OCI-M2 (cell line): ENCODE measurements around the gene ALG2.

Experiments
- DNase-seq: peaks from one replicate; lab custom pipeline; 2025; ENCODE audit not compliant: unreplicated experiment; lab: John Stamatoyannopoulos, UW

Gene ALG2

GRCh38 chr9:99177576-99178366, 44.0 kb downstream of the ALG2 start:
- DNase-seq = no peak

GRCh38 chr9:99176527-99177013, 45.2 kb downstream of the ALG2 start:
- no peak for DNase-seq

- DNase-seq = no peak
These were observed 47.9 kb downstream of the ALG2 start for GRCh38 chr9:99173570-99174504.

GRCh38 chr9:99172124-99173091, 49.3 kb downstream of the ALG2 start:
- DNase-seq = no peak

- DNase-seq = no peak
These were observed 50.3 kb downstream of the ALG2 start for GRCh38 chr9:99171225-99172123.

- DNase-seq = no peak
These were observed 51.6 kb downstream of the ALG2 start for GRCh38 chr9:99169982-99170761.

GRCh38 chr9:99169086-99169485, 52.7 kb downstream of the ALG2 start:
- no peak for DNase-seq

- DNase-seq = no peak
These were observed 54.0 kb downstream of the ALG2 start for GRCh38 chr9:99167694-99168093.

GRCh38 chr9:99167119-99167518, 54.6 kb downstream of the ALG2 start:
- DNase-seq = no peak
